ENCODE measurements around the gene SPON2. TPM values are rescaled to one million over a fixed set of nuclear protein-coding genes. Genes with fewer than 3 reads are reported as not detected.

SPON2 gene
- total RNA-seq, 1 experiment from 2014 or later, result 3.1 TPM

DNA sequence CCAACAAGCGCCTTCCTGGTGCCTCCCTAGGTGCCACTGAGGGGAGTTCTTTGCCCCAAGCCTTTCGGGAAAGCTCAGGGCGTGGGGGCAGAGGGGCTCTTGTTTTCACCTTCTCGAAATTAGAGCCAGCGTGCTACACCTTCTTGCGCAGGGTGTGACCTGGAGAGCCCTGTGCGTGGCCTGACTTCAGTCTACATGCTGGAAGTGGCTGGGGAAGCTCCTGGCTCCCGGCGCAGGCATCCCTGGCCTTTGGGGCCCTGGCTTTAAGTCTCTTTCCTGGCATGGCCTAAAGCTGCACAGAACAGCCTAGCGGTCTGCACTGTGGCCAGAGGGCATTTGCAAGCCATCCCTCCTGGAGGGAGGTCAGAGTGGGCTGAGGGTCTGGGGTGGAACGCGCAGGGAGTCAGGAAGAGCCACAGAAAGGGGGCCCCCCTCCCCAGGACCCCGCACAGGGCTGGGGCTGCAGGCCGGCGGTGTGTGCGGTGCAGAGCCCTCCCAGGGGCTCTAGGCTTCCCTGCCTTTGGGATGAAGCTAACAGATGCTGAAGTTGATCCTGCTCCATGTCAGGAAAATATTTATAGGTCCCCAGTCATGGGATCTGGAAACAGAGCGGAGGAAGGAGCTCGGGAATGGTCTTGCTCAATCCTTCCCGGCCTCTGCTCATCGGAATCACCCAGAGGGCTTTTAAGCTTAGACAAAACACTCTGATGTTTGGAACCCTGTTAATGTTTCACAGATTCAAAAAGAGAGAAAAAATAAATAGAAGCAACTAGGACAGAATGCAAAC, 781 bp upstream of the SPON2 start:
- no peaks in the 10 kb centered on the region for H3K27me3 Mint-ChIP-seq (ENCODE audit: insufficient read depth, unreplicated experiment)
- H3K4me1 ChIP-seq, result peaks cover 15% of the 10 kb centered on the region
- CTCF ChIA-PET, result interaction anchor here (0.6 kb wide), 2 partner anchors 20 to 173 kb away, joined by 3 read pairs; no protein-coding TSS in a partner anchor
- no peaks in the 10 kb centered on the region for H3K9me3 Mint-ChIP-seq (ENCODE audit: unreplicated experiment)
- H3K27me3 ChIP-seq (replicated peaks; ENCODE audit: control insufficient read depth, insufficient read depth, low read length), result no peaks in the 10 kb centered on the region
- H3K4me3 ChIP-seq (ENCODE audit: low read depth, low read length), result no peak overlapping the region
- no peaks in the 10 kb centered on the region for H3K36me3 ChIP-seq (ENCODE audit: control insufficient read depth, insufficient read depth, low read length)
- peak overlapping the region; percentile 64 for H3K27ac Mint-ChIP-seq (ENCODE audit: unreplicated experiment)
- H3K4me3 Mint-ChIP-seq (ENCODE audit: unreplicated experiment), result no peak overlapping the region
- H3K36me3 Mint-ChIP-seq (ENCODE audit: insufficient read depth, unreplicated experiment), result peaks cover 4% of the 10 kb centered on the region
- TF ChIP-seq, protein P1, sequence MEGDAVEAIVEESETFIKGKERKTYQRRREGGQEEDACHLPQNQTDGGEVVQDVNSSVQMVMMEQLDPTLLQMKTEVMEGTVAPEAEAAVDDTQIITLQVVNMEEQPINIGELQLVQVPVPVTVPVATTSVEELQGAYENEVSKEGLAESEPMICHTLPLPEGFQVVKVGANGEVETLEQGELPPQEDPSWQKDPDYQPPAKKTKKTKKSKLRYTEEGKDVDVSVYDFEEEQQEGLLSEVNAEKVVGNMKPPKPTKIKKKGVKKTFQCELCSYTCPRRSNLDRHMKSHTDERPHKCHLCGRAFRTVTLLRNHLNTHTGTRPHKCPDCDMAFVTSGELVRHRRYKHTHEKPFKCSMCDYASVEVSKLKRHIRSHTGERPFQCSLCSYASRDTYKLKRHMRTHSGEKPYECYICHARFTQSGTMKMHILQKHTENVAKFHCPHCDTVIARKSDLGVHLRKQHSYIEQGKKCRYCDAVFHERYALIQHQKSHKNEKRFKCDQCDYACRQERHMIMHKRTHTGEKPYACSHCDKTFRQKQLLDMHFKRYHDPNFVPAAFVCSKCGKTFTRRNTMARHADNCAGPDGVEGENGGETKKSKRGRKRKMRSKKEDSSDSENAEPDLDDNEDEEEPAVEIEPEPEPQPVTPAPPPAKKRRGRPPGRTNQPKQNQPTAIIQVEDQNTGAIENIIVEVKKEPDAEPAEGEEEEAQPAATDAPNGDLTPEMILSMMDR (IDR thresholded peaks at IDR 0.05; ENCODE audit: insufficient read depth in 1 of 2, low read depth in 1 of 2, low read length in 1 of 2, severe bottlenecking in 1 of 2, unreplicated experiment in 1 of 2), result no peak
- no peaks in the 10 kb centered on the region for H3K4me1 Mint-ChIP-seq (ENCODE audit: low read depth, unreplicated experiment)
- no TSS peak for BruUV-seq (replicated peaks)
- peak; percentile 70 to 73 for DNase-seq
- intact Hi-C loops (cut with micrococcal nuclease; ENCODE audit: unreplicated experiment), result no loop called here
- POLR2A ChIA-PET, result interaction anchor here (1.0 to 1.1 kb wide), 2 partner anchors 117 to 173 kb away, joined by 3 to 4 read pairs; no protein-coding TSS in a partner anchor
- H3K9me3 ChIP-seq, result no peaks in the 10 kb centered on the region

DNA sequence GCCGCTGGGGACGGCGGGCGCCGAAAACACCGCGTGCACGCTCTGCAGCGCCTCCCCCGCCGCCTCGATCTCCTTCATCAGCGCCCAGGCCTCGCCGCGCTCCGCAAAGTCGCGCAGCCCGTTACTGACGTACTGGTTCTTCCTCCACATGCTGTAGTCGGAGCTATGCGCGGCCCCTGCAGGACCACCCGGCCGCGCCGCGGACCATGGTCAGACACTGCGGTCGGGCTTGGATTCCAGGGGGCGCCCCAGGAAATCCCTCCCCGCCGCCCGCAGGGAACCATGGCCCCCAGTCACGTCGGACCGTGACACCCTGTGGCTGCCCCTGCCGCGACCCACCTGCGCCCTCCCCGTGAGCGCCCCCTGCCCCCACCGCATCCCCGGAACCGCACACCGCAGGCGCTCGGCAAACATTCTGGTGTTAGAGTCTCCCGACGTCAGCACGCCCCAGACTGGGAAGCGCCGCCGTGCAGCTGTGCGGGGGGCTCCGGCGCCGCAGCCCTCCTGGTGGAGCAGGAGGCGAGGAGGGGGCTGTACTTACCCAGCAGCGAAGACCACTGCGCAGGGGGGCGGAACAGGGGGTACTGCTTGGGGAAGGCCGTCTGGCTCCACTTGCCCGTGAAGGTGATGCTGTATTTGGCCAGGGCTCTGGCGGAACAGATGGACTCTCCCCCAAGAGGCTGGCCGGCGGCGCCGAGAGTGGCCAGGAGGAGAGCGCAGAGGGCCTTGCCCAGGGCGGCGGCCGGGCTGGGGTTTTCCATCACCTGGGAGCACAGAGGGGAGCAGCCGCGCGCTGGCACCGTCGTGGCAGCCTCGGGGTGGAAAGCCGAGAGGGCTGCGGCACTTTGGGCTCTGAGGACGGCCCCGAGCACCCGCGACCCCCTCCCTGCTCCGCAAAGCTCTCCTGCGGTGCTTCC, 814 bp downstream of the SPON2 start:
- no TSS peak for BruUV-seq (replicated peaks)
- Histone ChIP-seq H3K4me3 (ENCODE audit: low read depth, low read length) (no peak overlapping the region), H3K9me3 (no peaks in the 10 kb centered on the region), H3K36me3 (ENCODE audit: control insufficient read depth, insufficient read depth, low read length) (no peaks in the 10 kb centered on the region), H3K27me3 (replicated peaks; ENCODE audit: control insufficient read depth, insufficient read depth, low read length) (no peaks in the 10 kb centered on the region), H3K4me1 (peaks cover 16% of the 10 kb centered on the region)
- Mint-ChIP-seq H3K27ac (ENCODE audit: unreplicated experiment) (no peak overlapping the region), H3K36me3 (ENCODE audit: insufficient read depth, unreplicated experiment) (peaks cover 4% of the 10 kb centered on the region), H3K27me3 (ENCODE audit: insufficient read depth, unreplicated experiment) (no peaks in the 10 kb centered on the region), H3K4me1 (ENCODE audit: low read depth, unreplicated experiment) (no peaks in the 10 kb centered on the region), H3K4me3 (ENCODE audit: unreplicated experiment) (no peak overlapping the region), H3K9me3 (ENCODE audit: unreplicated experiment) (no peaks in the 10 kb centered on the region)
- TF ChIP-seq, protein P1 (IDR thresholded peaks at IDR 0.05; ENCODE audit: insufficient read depth in 1 of 2, low read depth in 1 of 2, low read length in 1 of 2, severe bottlenecking in 1 of 2, unreplicated experiment in 1 of 2), result no peak
- CTCF ChIA-PET, result no interaction called here
- POLR2A ChIA-PET, result no interaction called here
- intact Hi-C loops (cut with micrococcal nuclease; ENCODE audit: unreplicated experiment), result no loop called here
- DNase-seq, result peak in 1 of 2 experiments; percentile 17

DNA sequence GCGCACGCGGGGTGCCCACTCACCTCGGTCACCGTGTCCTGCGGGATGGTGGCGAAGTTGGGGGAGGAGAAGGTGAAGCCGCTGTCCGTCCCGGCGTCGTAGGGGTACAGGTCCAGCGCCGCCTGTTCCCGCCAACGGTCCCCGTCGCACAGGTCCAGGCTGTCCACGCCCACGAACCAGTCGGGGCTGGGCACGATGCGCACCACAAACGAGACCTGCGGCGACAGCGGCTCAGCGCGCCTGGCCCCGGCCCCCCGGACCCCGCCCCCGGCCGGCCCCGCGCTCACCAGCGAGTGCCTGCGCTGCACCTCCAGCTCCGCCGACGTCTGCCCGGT, 1.4 kb downstream of the SPON2 start:
- TF ChIP-seq, protein P1 (IDR thresholded peaks at IDR 0.05; ENCODE audit: insufficient read depth in 1 of 2, low read depth in 1 of 2, low read length in 1 of 2, severe bottlenecking in 1 of 2, unreplicated experiment in 1 of 2), result no peak

More for the DNA sequence above, 1.4 kb downstream of the SPON2 start:
- Histone ChIP-seq H3K36me3 (ENCODE audit: control insufficient read depth, insufficient read depth, low read length) (no peaks in the 10 kb centered on the region), H3K4me1 (peaks cover 16% of the 10 kb centered on the region), H3K9me3 (no peaks in the 10 kb centered on the region), H3K4me3 (ENCODE audit: low read depth, low read length) (no peak overlapping the region), H3K27me3 (replicated peaks; ENCODE audit: control insufficient read depth, insufficient read depth, low read length) (no peaks in the 10 kb centered on the region)
- intact Hi-C loops (cut with micrococcal nuclease; ENCODE audit: unreplicated experiment), result no loop called here
- H3K27me3 Mint-ChIP-seq (ENCODE audit: insufficient read depth, unreplicated experiment), result no peaks in the 10 kb centered on the region
- no peak for DNase-seq
- ChIA-PET POLR2A (no interaction called here), CTCF (no interaction called here)
- no peak overlapping the region for H3K4me3 Mint-ChIP-seq (ENCODE audit: unreplicated experiment)
- H3K36me3 Mint-ChIP-seq (ENCODE audit: insufficient read depth, unreplicated experiment), result peaks cover 4% of the 10 kb centered on the region
- H3K4me1 Mint-ChIP-seq (ENCODE audit: low read depth, unreplicated experiment), result no peaks in the 10 kb centered on the region
- BruUV-seq (replicated peaks), result no TSS peak
- no peaks in the 10 kb centered on the region for H3K9me3 Mint-ChIP-seq (ENCODE audit: unreplicated experiment)
- H3K27ac Mint-ChIP-seq (ENCODE audit: unreplicated experiment), result no peak overlapping the region
